ENCODE measurements around the gene B3GNT3. TPM values are rescaled to one million over a fixed set of nuclear protein-coding genes. Genes with fewer than 3 reads are reported as not detected.
"Not testable (repeated sequence)": the region's sequence is repeated elsewhere in the genome, so short reads cannot be mapped to it uniquely, and the experiment has no call there.

Gene B3GNT3
- total and polyA plus RNA-seq, 10 donors, result 0.05 to 1.6 (median 0.75) TPM; not detected in 3

GRCh38 chr19:17797424-17798201 is 2.7 kb downstream of the B3GNT3 start:
- Histone ChIP-seq H3K4me3 (no peak overlapping the region), H3K27me3 (replicated peaks in 1 of 7) (peaks cover 3 to 53% (median 25%) of the 10 kb centered on the region in 7 donors), H3K9me3 (no peaks in the 10 kb centered on the region), H3K4me1 (peaks cover 0 to 33% (median 18%) of the 10 kb centered on the region in 6 donors), H3K27ac (no peak overlapping the region), H3K36me3 (no peaks in the 10 kb centered on the region)
- intact Hi-C loops (cut with DNase I; ENCODE audit: low total_unique reads), result no loop called here
- TF ChIP-seq POLR2A (IDR thresholded peaks at IDR 0.05), result no peak
- no peak for TF ChIP-seq POLR2AphosphoS5 (IDR thresholded peaks at IDR 0.05)
- TF ChIP-seq CTCF (IDR thresholded peaks at IDR 0.05 in 8 of 11, conservative IDR thresholded peaks at IDR 0.05 in 3 of 11), result no peak
- DNase-seq, result no peak
- WGBS, 5 donors, result 71 to 76% (median 72%) methylated on average over 10 to 11 of the region's 11 CpGs

- H3K36me3 ChIP-seq; DNase-seq; H3K27ac ChIP-seq; intact Hi-C loops (cut with DNase I; ENCODE audit: low total_unique reads); H3K9me3 ChIP-seq; H3K4me3 ChIP-seq: not testable (repeated sequence)
- Histone ChIP-seq H3K27me3 (replicated peaks in 1 of 7) (peaks cover 3 to 45% (median 25%) of the 10 kb centered on the region in 7 donors), H3K4me1 (peaks cover 0 to 41% (median 27%) of the 10 kb centered on the region in 6 donors)
- WGBS, 5 donors, result 82 to 92% (median 84%) methylated on average over 3 of the region's 3 CpGs
Observed at GRCh38 chr19:17798599-17798998, 3.7 kb downstream of the B3GNT3 start.

GRCh38 chr19:17802137-17802858 is 7.4 kb downstream of the B3GNT3 start:
- Histone ChIP-seq H3K27me3 (replicated peaks in 1 of 7) (peaks cover 0 to 16% (median 0%) of the 10 kb centered on the region in 7 donors), H3K36me3 (no peaks in the 10 kb centered on the region), H3K4me1 (peaks cover 0 to 17% (median 12%) of the 10 kb centered on the region in 6 donors), H3K9me3 (no peaks in the 10 kb centered on the region), H3K4me3 (no peak overlapping the region), H3K27ac (no peak overlapping the region)
- no peak for TF ChIP-seq POLR2AphosphoS5 (IDR thresholded peaks at IDR 0.05)
- no peak for TF ChIP-seq CTCF (IDR thresholded peaks at IDR 0.05 in 8 of 11, conservative IDR thresholded peaks at IDR 0.05 in 3 of 11)
- no peak for TF ChIP-seq POLR2A (IDR thresholded peaks at IDR 0.05)
- intact Hi-C loops (cut with DNase I; ENCODE audit: low total_unique reads), result no loop called here
- DNase-seq, result no peak
- WGBS, 5 donors, result 67 to 75% (median 71%) methylated on average over 12 of the region's 12 CpGs

DNA sequence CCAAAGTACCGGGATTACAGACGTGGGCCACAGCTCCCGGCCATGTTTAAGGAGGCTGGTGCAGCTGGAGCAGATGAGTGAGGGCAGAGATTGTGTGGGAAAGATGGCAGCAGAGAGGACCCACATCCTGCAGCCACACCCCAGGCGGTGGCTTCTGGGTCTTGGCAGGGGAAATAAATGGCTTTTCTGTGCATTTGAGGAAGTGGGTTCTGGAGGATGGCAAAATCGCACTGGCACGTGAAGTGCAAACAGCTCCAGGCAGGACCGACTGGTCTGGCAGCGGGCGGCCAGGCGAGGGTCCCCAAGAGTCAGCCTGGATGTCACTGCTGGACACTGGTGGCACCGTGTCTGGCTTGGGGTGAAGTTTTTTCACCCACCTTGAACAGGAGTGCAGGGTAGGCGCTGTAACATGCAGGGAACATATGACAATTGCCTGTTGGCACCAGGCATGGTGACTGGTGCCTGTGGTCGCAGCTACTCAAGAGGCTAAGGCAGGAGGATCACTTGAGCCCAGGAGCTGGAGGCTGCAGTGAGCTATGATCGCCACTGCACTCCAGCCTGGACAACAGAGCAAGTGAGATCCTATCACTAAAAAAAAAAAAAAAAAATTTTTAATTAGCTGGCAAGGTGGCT is 8.4 kb downstream of the B3GNT3 start:
- peak overlapping the region in 2 of 8 donors; percentile 15 to 50 for H3K27ac ChIP-seq
- H3K4me3 ChIP-seq, result peak overlapping the region in 1 of 8 donors; percentile 9
- peaks cover 0 to 25% (median 14%) of the 10 kb centered on the region in 6 donors for H3K4me1 ChIP-seq
- TF ChIP-seq POLR2AphosphoS5 (IDR thresholded peaks at IDR 0.05) (peak; percentile 33 to 48 (median 37)), CTCF (IDR thresholded peaks at IDR 0.05 in 8 of 11, conservative IDR thresholded peaks at IDR 0.05 in 3 of 11) (no peak)
- intact Hi-C loops (cut with DNase I; ENCODE audit: low total_unique reads), result no loop called here
- H3K36me3 ChIP-seq, result no peaks in the 10 kb centered on the region
- peak; percentile 77 for DNase-seq
- H3K27me3 ChIP-seq (replicated peaks in 1 of 7), result peaks cover 0 to 18% (median 10%) of the 10 kb centered on the region in 7 donors
- H3K9me3 ChIP-seq, result no peaks in the 10 kb centered on the region
- WGBS, 5 donors, result 23 to 27% (median 26%) methylated on average over 14 of the region's 14 CpGs

Measured in spleen (tissue), 11 donors.